Lung (tissue), 12 donors: ENCODE measurements around the gene SHISA8. TPM values are rescaled to one million over a fixed set of nuclear protein-coding genes. Genes with fewer than 3 reads are reported as not detected.

ENCODE experiments used
- ATAC-seq: fragments of 200-7000 bp; cut with Tn5 transposase; one replicate; pipeline ENCODE4 v1.9.1; 2020; ENCODE audit warnings: moderate number of reproducible peaks; ENCODE audit not compliant: insufficient read depth, low FRiP score
- DNase-seq, 3 donors: peaks; one replicate each; pipeline ENCODE4 v3.0.0-alpha.2; 2013 to 2017
- H3K27ac ChIP-seq, 2 donors: one replicate each; pipeline ENCODE4 v1.5.1; 2013; ENCODE audit warnings: mild to moderate bottlenecking in 2 of 2, moderate library complexity in 2 of 2, control low read depth in 1 of 2, inconsistent platforms in 1 of 2, low read depth in 1 of 2, low read length in 1 of 2
- H3K27me3 ChIP-seq, 3 donors: one replicate each; pipeline ENCODE4 v1.5.1; 2013; ENCODE audit warnings: low read length in 2 of 3; ENCODE audit not compliant: control insufficient read depth in 3 of 3, insufficient read depth in 3 of 3
- H3K36me3 ChIP-seq, 4 donors: one replicate each; pipeline ENCODE4 v1.5.1; 2013; ENCODE audit warnings: low read length in 4 of 4, mild to moderate bottlenecking in 1 of 4, moderate library complexity in 1 of 4; ENCODE audit not compliant: control insufficient read depth in 4 of 4, insufficient read depth in 4 of 4
- H3K4me1 ChIP-seq, 5 donors: one replicate each; pipeline ENCODE4 v1.5.1; 2013; ENCODE audit warnings: low read length in 5 of 5, mild to moderate bottlenecking in 2 of 5, moderate library complexity in 1 of 5; ENCODE audit not compliant: control insufficient read depth in 5 of 5, insufficient read depth in 5 of 5
- H3K4me3 ChIP-seq: one replicate; pipeline ENCODE4 v1.5.1; 2013; ENCODE audit warnings: mild to moderate bottlenecking, control low read depth, moderate library complexity
- H3K9ac ChIP-seq, 2 donors: one replicate each; pipeline ENCODE4 v1.5.1; 2013; ENCODE audit warnings: low read length in 2 of 2, control low read depth in 1 of 2; ENCODE audit not compliant: insufficient read depth in 1 of 2
- H3K9me3 ChIP-seq, 4 donors: one replicate each; pipeline ENCODE4 v1.5.1; 2013; ENCODE audit warnings: low read length in 3 of 4, mild to moderate bottlenecking in 1 of 4, moderate library complexity in 1 of 4; ENCODE audit not compliant: control insufficient read depth in 4 of 4, insufficient read depth in 3 of 4
- WGBS, 2 donors: extraction: QIAGEN DNeasy Blood & Tissue Kit; methylation state at CpG; one replicate each; pipeline ENCODE4 v1.1.7; 2013; 5-methylcytosine and 5-hydroxymethylcytosine counted together
- polyA plus RNA-seq, 2 donors: library from polyadenylated mRNA; stranded (reverse); fragments of 200-250 nt; gene quantifications; one replicate each; pipeline ENCODE4 v1.2.1, GENCODE V29; 2013
- total RNA-seq, 2 donors: library from RNA; depleted of rRNA in 1 of 2; stranded (reverse); fragments of >200 nt in 1 of 2; gene quantifications; one replicate each; pipeline ENCODE4 v1.2.1, GENCODE V29; 2014 to 2021
- TF ChIP-seq, protein P1 (sequence below): IDR thresholded peaks from 2 replicates; pipeline ENCODE4 v1.5.1; 2012; ENCODE audit warnings: mild to moderate bottlenecking; ENCODE audit errors: control extremely low read depth, extremely low read depth
- donor health status: control.
- donor health status: control.
- donor health status: Bipolar disorder and iron deficiency.
- donor health status: healthy.
- donor health status: DM: yes; HTN: yes; CAD: no.

The SHISA8 gene
- total and polyA plus RNA-seq, 4 donors, result 0.02 to 0.34 TPM; not detected in 2

GRCh38 chr22:41932353-41932752 lies 17.5 kb upstream of the SHISA8 start:
- 95 to 96% methylated on average over 12 of the region's 12 CpGs for WGBS, 2 donors
- no peak for ATAC-seq
- Histone ChIP-seq H3K27ac (no peak overlapping the region), H3K36me3 (no peaks in the 10 kb centered on the region), H3K9ac (no peak overlapping the region), H3K9me3 (no peaks in the 10 kb centered on the region), H3K27me3 (peaks cover 0 to 5% (median 4%) of the 10 kb centered on the region in 3 donors), H3K4me1 (no peaks in the 10 kb centered on the region), H3K4me3 (no peak overlapping the region)
- TF ChIP-seq, protein P1, sequence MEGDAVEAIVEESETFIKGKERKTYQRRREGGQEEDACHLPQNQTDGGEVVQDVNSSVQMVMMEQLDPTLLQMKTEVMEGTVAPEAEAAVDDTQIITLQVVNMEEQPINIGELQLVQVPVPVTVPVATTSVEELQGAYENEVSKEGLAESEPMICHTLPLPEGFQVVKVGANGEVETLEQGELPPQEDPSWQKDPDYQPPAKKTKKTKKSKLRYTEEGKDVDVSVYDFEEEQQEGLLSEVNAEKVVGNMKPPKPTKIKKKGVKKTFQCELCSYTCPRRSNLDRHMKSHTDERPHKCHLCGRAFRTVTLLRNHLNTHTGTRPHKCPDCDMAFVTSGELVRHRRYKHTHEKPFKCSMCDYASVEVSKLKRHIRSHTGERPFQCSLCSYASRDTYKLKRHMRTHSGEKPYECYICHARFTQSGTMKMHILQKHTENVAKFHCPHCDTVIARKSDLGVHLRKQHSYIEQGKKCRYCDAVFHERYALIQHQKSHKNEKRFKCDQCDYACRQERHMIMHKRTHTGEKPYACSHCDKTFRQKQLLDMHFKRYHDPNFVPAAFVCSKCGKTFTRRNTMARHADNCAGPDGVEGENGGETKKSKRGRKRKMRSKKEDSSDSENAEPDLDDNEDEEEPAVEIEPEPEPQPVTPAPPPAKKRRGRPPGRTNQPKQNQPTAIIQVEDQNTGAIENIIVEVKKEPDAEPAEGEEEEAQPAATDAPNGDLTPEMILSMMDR, result no peak
- DNase-seq, result no peak

- H3K4me3 ChIP-seq, result no peak overlapping the region
- H3K27ac ChIP-seq, result no peak overlapping the region
- H3K4me1 ChIP-seq, result no peaks in the 10 kb centered on the region
- TF ChIP-seq, protein P1, result no peak
- no peak for DNase-seq
- H3K27me3 ChIP-seq, result peaks cover 0 to 8% (median 7%) of the 10 kb centered on the region in 3 donors
- ATAC-seq, result no peak
- no peak overlapping the region for H3K9ac ChIP-seq
- H3K9me3 ChIP-seq, result no peaks in the 10 kb centered on the region
- 84 to 87% methylated on average over 10 of the region's 10 CpGs for WGBS, 2 donors
- H3K36me3 ChIP-seq, result no peaks in the 10 kb centered on the region
These were observed 16.9 kb upstream of the SHISA8 start for GRCh38 chr22:41931701-41932269.

GRCh38 chr22:41929418-41929810 lies 14.5 kb upstream of the SHISA8 start:
- WGBS, 2 donors, result 86 to 94% methylated on average over 8 of the region's 8 CpGs
- Histone ChIP-seq H3K4me1 (peaks cover 0 to 6% (median 0%) of the 10 kb centered on the region in 5 donors), H3K9ac (no peak overlapping the region), H3K9me3 (no peaks in the 10 kb centered on the region), H3K27me3 (peaks cover 5 to 20% (median 20%) of the 10 kb centered on the region in 3 donors), H3K4me3 (no peak overlapping the region), H3K36me3 (no peaks in the 10 kb centered on the region), H3K27ac (no peak overlapping the region)
- ATAC-seq, result no peak
- TF ChIP-seq, protein P1, result no peak
- no peak for DNase-seq
